Measurements from ENCODE around the gene RHEBL1.

The RHEBL1 gene

GRCh38 chr12:49059299-49060171 lies 10.2 kb downstream of the RHEBL1 start:
- no peak for TF ChIP-seq CTCF (IDR thresholded peaks at IDR 0.05; ENCODE audit: low read depth, low read length, missing control alignments)
- DNase-seq (ENCODE audit: extremely low read depth, low read depth) = no peak
- H3K4me3 ChIP-seq (replicated peaks; ENCODE audit: low read depth, low read length) = peak overlapping the region; percentile 92

GRCh38 chr12:49059045-49059298 lies 10.8 kb downstream of the RHEBL1 start:
- no peak for DNase-seq (ENCODE audit: extremely low read depth, low read depth)
- H3K4me3 ChIP-seq (replicated peaks; ENCODE audit: low read depth, low read length) = peak overlapping the region; percentile 92
- no peak for TF ChIP-seq CTCF (IDR thresholded peaks at IDR 0.05; ENCODE audit: low read depth, low read length, missing control alignments)

- peak overlapping the region; percentile 92 for H3K4me3 ChIP-seq (replicated peaks; ENCODE audit: low read depth, low read length)
- no peak for DNase-seq (ENCODE audit: extremely low read depth, low read depth)
- TF ChIP-seq CTCF (IDR thresholded peaks at IDR 0.05; ENCODE audit: low read depth, low read length, missing control alignments) = no peak
Observed at GRCh38 chr12:49058366-49059044, 11.3 kb downstream of the RHEBL1 start.

- peak overlapping the region; percentile 92 for H3K4me3 ChIP-seq (replicated peaks; ENCODE audit: low read depth, low read length)
- no peak for DNase-seq (ENCODE audit: extremely low read depth, low read depth)
- no peak for TF ChIP-seq CTCF (IDR thresholded peaks at IDR 0.05; ENCODE audit: low read depth, low read length, missing control alignments)
Observed at GRCh38 chr12:49057888-49058287, 11.9 kb downstream of the RHEBL1 start.

- peak overlapping the region; percentile 92 for H3K4me3 ChIP-seq (replicated peaks; ENCODE audit: low read depth, low read length)
- peak; percentile 48 for DNase-seq (ENCODE audit: extremely low read depth, low read depth)
- no peak for TF ChIP-seq CTCF (IDR thresholded peaks at IDR 0.05; ENCODE audit: low read depth, low read length, missing control alignments)
Observed at GRCh38 chr12:49055978-49056754, 13.6 kb downstream of the RHEBL1 start.

- DNase-seq (ENCODE audit: extremely low read depth, low read depth) = no peak
- TF ChIP-seq CTCF (IDR thresholded peaks at IDR 0.05; ENCODE audit: low read depth, low read length, missing control alignments) = no peak
- H3K4me3 ChIP-seq (replicated peaks; ENCODE audit: low read depth, low read length) = no peak overlapping the region
Observed at GRCh38 chr12:49055092-49055491, 14.7 kb downstream of the RHEBL1 start.
